Measurements from ENCODE around the gene FARS2. TPM values are rescaled to one million over a fixed set of nuclear protein-coding genes. Genes with fewer than 3 reads are reported as not detected.

The FARS2 gene
- total RNA-seq, 1 experiment from 2014 or later: 15.0 TPM

- TF ChIP-seq MAX (CRISPR knock-in tag; IDR thresholded peaks at IDR 0.05) (no peak), GABPB1 (CRISPR knock-in tag; IDR thresholded peaks at IDR 0.05) (no peak), SP1 (CRISPR knock-in tag; conservative IDR thresholded peaks at IDR 0.05) (no peak), STAT6 (CRISPR knock-in tag; conservative IDR thresholded peaks at IDR 0.05; ENCODE audit: low read depth) (no peak)
These were observed 289.3 kb downstream of the FARS2 start (continued) for GRCh38 chr6:5550631-5551030.

GRCh38 chr6:5552243-5552642 lies 290.9 kb downstream of the FARS2 start:
- Mint-ChIP-seq H3K4me1 (peaks cover 8% of the 10 kb centered on the region), H3K36me3 (peaks cover 24% of the 10 kb centered on the region), H3K27ac (no peak overlapping the region), H3K27me3 (ENCODE audit: low read depth) (no peaks in the 10 kb centered on the region), H3K4me3 (no peak overlapping the region), H3K9me3 (peaks cover 30% of the 10 kb centered on the region)
- DNase-seq (ENCODE audit: low spot score): no peak
- no peak for TF ChIP-seq NR3C1 (CRISPR knock-in tag; conservative IDR thresholded peaks at IDR 0.05; ENCODE audit: low read depth)
- no peak for TF ChIP-seq TCF7 (CRISPR knock-in tag; IDR thresholded peaks at IDR 0.05; ENCODE audit: low read depth)
- no peak for TF ChIP-seq SMAD3 (CRISPR knock-in tag; IDR thresholded peaks at IDR 0.05; ENCODE audit: borderline replicate concordance)
- TF ChIP-seq ZNF121 (CRISPR knock-in tag; IDR thresholded peaks at IDR 0.05): no peak
- TF ChIP-seq SOX15 (CRISPR knock-in tag; IDR thresholded peaks at IDR 0.05): no peak
- no peak for TF ChIP-seq NR1H2 (CRISPR knock-in tag; IDR thresholded peaks at IDR 0.05)
- TF ChIP-seq ATF3 (CRISPR knock-in tag; conservative IDR thresholded peaks at IDR 0.05): no peak
- TF ChIP-seq CBFB (CRISPR knock-in tag; IDR thresholded peaks at IDR 0.05; ENCODE audit: low read depth): no peak
- no peak for TF ChIP-seq ZBTB21 (CRISPR knock-in tag; IDR thresholded peaks at IDR 0.05; ENCODE audit: borderline replicate concordance)
- no peak for TF ChIP-seq TEAD4 (CRISPR knock-in tag; IDR thresholded peaks at IDR 0.05)
- no peak for TF ChIP-seq ZNF423 (CRISPR knock-in tag; IDR thresholded peaks at IDR 0.05)
- no peak for TF ChIP-seq ARID4B (CRISPR knock-in tag; IDR thresholded peaks at IDR 0.05; ENCODE audit: borderline replicate concordance)
- TF ChIP-seq ZNF671 (CRISPR knock-in tag; IDR thresholded peaks at IDR 0.05): no peak
- TF ChIP-seq CREB1 (CRISPR knock-in tag; IDR thresholded peaks at IDR 0.05): no peak
- no peak for TF ChIP-seq OVOL2 (CRISPR knock-in tag; IDR thresholded peaks at IDR 0.05; ENCODE audit: borderline replicate concordance)
- no peak for TF ChIP-seq MLX (CRISPR knock-in tag; IDR thresholded peaks at IDR 0.05)
- no peak for TF ChIP-seq GTF2I (CRISPR knock-in tag; conservative IDR thresholded peaks at IDR 0.05)
- TF ChIP-seq NR2C2 (CRISPR knock-in tag; IDR thresholded peaks at IDR 0.05): no peak
- POLR2A ChIA-PET: no interaction called here
- no peak for ATAC-seq
- CTCF ChIA-PET: no interaction called here

Measured in WTC11 (cell line).